Esophagus squamous epithelium (tissue), 5 donors: Measurements from ENCODE around the gene C1QL1. TPM values are rescaled to one million over a fixed set of nuclear protein-coding genes. Genes with fewer than 3 reads are reported as not detected.

Experiments
- DNase-seq: peaks from one replicate; lab custom pipeline; 2025; lab: John Stamatoyannopoulos, UW
- H3K27ac ChIP-seq, 4 donors: fragments of 200-600 bp; sonication (generic); one replicate each; pipeline ENCODE4 v1.5.1; 2016 to 2019; ENCODE audit warnings: mild to moderate bottlenecking in 1 of 4
- H3K27me3 ChIP-seq, 4 donors: fragments of 200-600 bp; sonication (generic); 1 replicate in 3 of 4; 2 replicates in 1 of 4; pipeline versions ENCODE4 v1.5.1 to v1.6.0; 2017 to 2021; ENCODE audit warnings: antibody characterized with exemption in 1 of 4
- H3K36me3 ChIP-seq, 3 donors: fragments of 200-600 bp; sonication (generic); one replicate each; pipeline ENCODE4 v1.5.1; 2016 to 2019
- H3K4me1 ChIP-seq, 3 donors: fragments of 200-600 bp; sonication (generic); one replicate each; pipeline ENCODE4 v1.5.1; 2017 to 2019
- H3K4me3 ChIP-seq, 4 donors: fragments of 200-600 bp; sonication (generic); 1 replicate in 3 of 4; 2 replicates in 1 of 4; pipeline ENCODE4 v1.5.1; 2016 to 2019; ENCODE audit warnings: mild to moderate bottlenecking in 2 of 4, moderate library complexity in 1 of 4
- H3K9me3 ChIP-seq, 3 donors: fragments of 200-600 bp; sonication (generic); one replicate each; pipeline ENCODE4 v1.5.1; 2016 to 2019
- CTCF ChIP-seq, 6 experiments: fragments of 450-650 bp in 4 of 6; fragments of 200-600 bp in 2 of 6; sonication (generic) in 2 of 6; IDR thresholded peaks; one replicate each; pipeline ENCODE4 v1.5.1; 2016 to 2019; ENCODE audit warnings: antibody characterized with exemption in 6 of 6, mild to moderate bottlenecking in 4 of 6, moderate library complexity in 4 of 6
- POLR2A ChIP-seq, 4 donors: fragments of 450-650 bp; IDR thresholded peaks; one replicate each; pipeline ENCODE4 v1.6.1; 2017; ENCODE audit warnings: antibody characterized with exemption in 4 of 4, mild to moderate bottlenecking in 4 of 4, moderate library complexity in 3 of 4
- WGBS, 2 donors: methylation state at CpG; one replicate each; pipeline ENCODE4 v1.1.5; 2018; 5-methylcytosine and 5-hydroxymethylcytosine counted together
- intact Hi-C: fragments of 100-400 bp; cut with DNase I; formaldehyde crosslinking; loops from one replicate; pipeline ENCODE4 v1.15.0; 2022
- total RNA-seq, 4 donors: library from RNA; depleted of rRNA; stranded (reverse); fragments of >200 nt; gene quantifications; one replicate each; pipeline ENCODE4 v1.1.0, GENCODE V29; 2016
- donor health status: DM: yes; HTN: yes; CAD: no.

Gene C1QL1
- total RNA-seq, 4 donors from 2014 or later, result 0.35 to 2.3 (median 0.70) TPM; not detected in 1

GRCh38 chr17:44997733-44998520 lies 29.8 kb upstream of the C1QL1 start:
- Histone ChIP-seq H3K4me1 (no peaks in the 10 kb centered on the region), H3K9me3 (no peaks in the 10 kb centered on the region), H3K4me3 (no peak overlapping the region), H3K27me3 (peaks cover 0 to 11% (median 0%) of the 10 kb centered on the region in 4 donors), H3K27ac (no peak overlapping the region), H3K36me3 (no peaks in the 10 kb centered on the region)
- no peak for DNase-seq
- TF ChIP-seq POLR2A (IDR thresholded peaks at IDR 0.05), result no peak
- no peak for TF ChIP-seq CTCF (IDR thresholded peaks at IDR 0.05)
- intact Hi-C loops, result no loop called here
- 83 to 100% methylated on average over 2 of the region's 7 CpGs for WGBS, 2 donors

GRCh38 chr17:44996304-44996703 lies 28.2 kb upstream of the C1QL1 start:
- Histone ChIP-seq H3K4me3 (no peak overlapping the region), H3K27me3 (peaks cover 0 to 11% (median 0%) of the 10 kb centered on the region in 4 donors), H3K9me3 (no peaks in the 10 kb centered on the region), H3K4me1 (no peaks in the 10 kb centered on the region), H3K36me3 (no peaks in the 10 kb centered on the region), H3K27ac (no peak overlapping the region)
- intact Hi-C loops, result no loop called here
- TF ChIP-seq POLR2A (IDR thresholded peaks at IDR 0.05), result no peak
- no peak for TF ChIP-seq CTCF (IDR thresholded peaks at IDR 0.05)
- 71 to 78% methylated on average over 5 to 10 of the region's 10 CpGs for WGBS, 2 donors
- DNase-seq, result no peak

GRCh38 chr17:44995436-44996001 lies 27.4 kb upstream of the C1QL1 start:
- Histone ChIP-seq H3K9me3 (no peaks in the 10 kb centered on the region), H3K27ac (no peak overlapping the region), H3K36me3 (no peaks in the 10 kb centered on the region), H3K27me3 (peaks cover 0 to 11% (median 0%) of the 10 kb centered on the region in 4 donors), H3K4me1 (no peaks in the 10 kb centered on the region), H3K4me3 (no peak overlapping the region)
- no peak for DNase-seq
- WGBS, 2 donors, result 44 to 55% methylated on average over 4 to 11 of the region's 11 CpGs
- TF ChIP-seq CTCF (IDR thresholded peaks at IDR 0.05), result no peak
- intact Hi-C loops, result no loop called here

GRCh38 chr17:44992242-44992939 lies 24.3 kb upstream of the C1QL1 start:
- intact Hi-C loops, result no loop called here
- WGBS, 2 donors, result 79 to 80% methylated on average over 4 to 5 of the region's 5 CpGs

More at GRCh38 chr17:44992242-44992939, 24.3 kb upstream of the C1QL1 start:
- peaks cover 0 to 38% (median 1%) of the 10 kb centered on the region in 4 donors for H3K27me3 ChIP-seq
- DNase-seq, result no peak
- no peak overlapping the region for H3K27ac ChIP-seq
- no peaks in the 10 kb centered on the region for H3K9me3 ChIP-seq
- H3K4me1 ChIP-seq, result peaks cover 0 to 6% (median 5%) of the 10 kb centered on the region in 3 donors
- no peaks in the 10 kb centered on the region for H3K36me3 ChIP-seq
- TF ChIP-seq CTCF (IDR thresholded peaks at IDR 0.05) (no peak), POLR2A (IDR thresholded peaks at IDR 0.05) (no peak)
- no peak overlapping the region for H3K4me3 ChIP-seq
